K562 (cell line): ENCODE measurements around the gene ISLR2. TPM values are rescaled to one million over a fixed set of nuclear protein-coding genes. Genes with fewer than 3 reads are reported as not detected.

Source experiments
- ATAC-seq: fragments of 200-7000 bp; cut with Tn5 transposase; 3 replicates; pipeline ENCODE4 v1.9.1; 2020; ENCODE audit warnings: moderate library complexity
- BruUV-seq: library from RNA; stranded (reverse); fragments of 400-500 nt; replicated peaks from 2 replicates; lab custom pipeline; 2021; lab: Mats Ljungman, UMichigan
- CTCF ChIA-PET: fragments of 300-600 bp; formaldehyde crosslinking; extraction: SDS; loops from one replicate; lab custom pipeline; 2021; ENCODE audit warnings: low intra/inter-chr PET ratio; lab: Yijun Ruan, JAX
- POLR2A ChIA-PET: fragments of 300-600, 350-650 bp; sonication (Branson Sonifier 250); formaldehyde crosslinking; extraction: SDS; loops from one replicate; lab custom pipeline; 2021; ENCODE audit warnings: antibody characterized with exemption, inconsistent platforms; lab: Yijun Ruan, JAX
- DNase-seq, 4 experiments: peaks; one replicate each; pipeline versions ENCODE4 v3.0.0 to v3.0.0-alpha.2; 2011 to 2018; ENCODE audit warnings: low spot score in 3 of 4, mixed read lengths in 3 of 4; ENCODE audit errors: extremely low read depth in 1 of 4
- FAIRE-seq: peaks from 2 replicates; lab custom pipeline; 2011; peaks lifted over from hg19 to GRCh38; lab: Jason Lieb, UNC
- H2AFZ ChIP-seq: 2 replicates; pipeline ENCODE4 v1.6.0; 2011; ENCODE audit warnings: low read depth, low read length, control low read depth, inconsistent platforms
- H3K27ac ChIP-seq: fragments of 200-600 bp; 3 replicates; pipeline ENCODE4 v1.8.0; 2011; ENCODE audit warnings: low read depth, mild to moderate bottlenecking, control low read depth, inconsistent platforms, low read length, moderate library complexity, mixed read lengths; ENCODE audit errors: extremely low read depth
- H3K27me3 ChIP-seq, 2 experiments: fragments of 300-600 bp in 1 of 2; 2 replicates in 1 of 2; 3 replicates in 1 of 2; pipeline versions ENCODE4 v1.6.0 to v1.8.0; 2011; ENCODE audit warnings: inconsistent platforms in 2 of 2, low read length in 2 of 2, mild to moderate bottlenecking in 1 of 2, mixed read lengths in 1 of 2, moderate library complexity in 1 of 2; ENCODE audit not compliant: control insufficient read depth in 2 of 2, insufficient read depth in 2 of 2
- H3K36me3 ChIP-seq: fragments of 300-600 bp; 3 replicates; pipeline ENCODE4 v1.8.0; 2011; ENCODE audit warnings: mild to moderate bottlenecking, low read length, inconsistent platforms; ENCODE audit not compliant: control insufficient read depth, insufficient read depth
- H3K4me1 ChIP-seq, 2 experiments: fragments of 200-600 bp in 1 of 2; replicated peaks in 1 of 2; 2 replicates in 1 of 2; 3 replicates in 1 of 2; pipeline versions ENCODE4 v1.5.1 to v1.8.0; 2011; ENCODE audit warnings: inconsistent platforms in 2 of 2, low read length in 2 of 2, mild to moderate bottlenecking in 1 of 2, mixed read lengths in 1 of 2, moderate library complexity in 1 of 2; ENCODE audit not compliant: control insufficient read depth in 2 of 2, insufficient read depth in 2 of 2
- H3K4me2 ChIP-seq: 2 replicates; pipeline ENCODE4 v1.6.1; 2011; ENCODE audit warnings: low read length, control low read depth, inconsistent platforms, mixed read lengths; ENCODE audit not compliant: insufficient read depth
- H3K4me3 ChIP-seq: fragments of 200-600 bp; sonication (generic), shearing (Covaris generic); 2 replicates; pipeline ENCODE4 v1.5.1; 2016; ENCODE audit warnings: control low read depth, inconsistent platforms
- H3K79me2 ChIP-seq: fragments of 200-600 bp; 3 replicates; pipeline ENCODE4 v1.8.0; 2011; ENCODE audit warnings: low read length, inconsistent platforms; ENCODE audit not compliant: control insufficient read depth, insufficient read depth
- H3K9ac ChIP-seq, 2 experiments: 2 replicates each; pipeline versions ENCODE4 v1.6.0 to v1.6.1; 2011; ENCODE audit warnings: low read depth in 2 of 2, low read length in 2 of 2, control low read depth in 1 of 2, inconsistent platforms in 1 of 2, mild to moderate bottlenecking in 1 of 2, mixed read lengths in 1 of 2; ENCODE audit not compliant: insufficient read depth in 1 of 2
- H3K9me1 ChIP-seq: one replicate; pipeline ENCODE4 v1.6.0; 2011; ENCODE audit warnings: inconsistent platforms, mild to moderate bottlenecking, low read length, moderate library complexity; ENCODE audit not compliant: control insufficient read depth, insufficient read depth
- H3K9me3 ChIP-seq: replicated peaks from 2 replicates; pipeline ENCODE4 v1.5.1; 2011; ENCODE audit warnings: low read depth, low read length, inconsistent platforms; ENCODE audit not compliant: control insufficient read depth, insufficient read depth
- H4K20me1 ChIP-seq: replicated peaks from 2 replicates; pipeline ENCODE4 v1.6.1; 2011; ENCODE audit warnings: low read length, inconsistent platforms, mixed read lengths; ENCODE audit not compliant: control insufficient read depth, insufficient read depth
- GABPB1 ChIP-seq: sonication (generic); formaldehyde crosslinking; IDR thresholded peaks from 2 replicates; pipeline ENCODE4 v1.8.0; 2022; ENCODE audit warnings: mild to moderate bottlenecking, missing genetic modification reagents
- HDAC8 ChIP-seq: fragments of 450-650 bp; IDR thresholded peaks from 2 replicates; pipeline ENCODE4 v1.6.1; 2016; ENCODE audit warnings: mild to moderate bottlenecking, missing genetic modification characterization, moderate library complexity, missing compliant biosample characterization
- SRSF1 ChIP-seq: fragments of 200-400 bp; formaldehyde crosslinking; IDR thresholded peaks from 2 replicates; pipeline ENCODE4 v1.6.1; 2017; ENCODE audit warnings: mild to moderate bottlenecking, low read depth, low read length, moderate library complexity
- ZBTB8A ChIP-seq: fragments of 450-650 bp; IDR thresholded peaks from 2 replicates; pipeline ENCODE4 v1.6.1; 2018; ENCODE audit warnings: mild to moderate bottlenecking, moderate library complexity; ENCODE audit not compliant: partially characterized antibody
- ZNF75A ChIP-seq: fragments of 450-650 bp; formaldehyde crosslinking; IDR thresholded peaks from 2 replicates; pipeline ENCODE4 v1.4.0; 2020; ENCODE audit warnings: mild to moderate bottlenecking
- WGBS: fragments of 100-300 bp; shearing (Covaris generic); methylation state at CpG from one replicate; pipeline ENCODE4 v1.1.6; 2016; ENCODE audit warnings: low coverage, mixed read lengths; ENCODE audit not compliant: insufficient coverage; ENCODE audit errors: missing lambda C conversion rate; 5-methylcytosine and 5-hydroxymethylcytosine counted together
- in situ Hi-C: fragments of 300-500 bp; cut with MboI; formaldehyde crosslinking; loops from 4 replicates; pipeline ENCODE4 v1.15.0; 2018; ENCODE audit warnings: inconsistent platforms, mixed read lengths
- intact Hi-C: fragments of 100-400 bp; cut with micrococcal nuclease; formaldehyde crosslinking; loops from 2 replicates; pipeline ENCODE4 v1.14.2; 2022
- polyA plus RNA-seq, 8 experiments: library from polyadenylated mRNA; depleted of rRNA in 4 of 8; stranded (reverse) in 5 of 8; unstranded in 3 of 8; fragments of >200 nt; fragmentation: Nextera tagmentation in 2 of 8; fragmentation: Illumina TruSeq in 1 of 8; extraction: Ambion mirVana in 2 of 8; extraction: Trizol in 1 of 8; gene quantifications; 2 replicates each; pipeline versions ENCODE4 v1.2.1 to v1.2.3, GENCODE V29; 2011 to 2014; ENCODE audit warnings: inconsistent platforms in 1 of 8, missing spikeins in 1 of 8
- total RNA-seq, 7 experiments: library from RNA; depleted of rRNA in 6 of 7; stranded (reverse); fragments of >200 nt in 6 of 7; fragmentation: Illumina TruSeq in 2 of 7; extraction: Trizol in 2 of 7; gene quantifications; 2 replicates each; pipeline versions ENCODE4 v1.2.1 to v1.2.3, GENCODE V29; 2011 to 2021; ENCODE audit warnings: low replicate concordance in 1 of 7
- TF ChIP-seq, protein P1 (sequence below): fragments of 250-450 bp; sonication (Bioruptor Pico); IDR thresholded peaks from 2 replicates; pipeline ENCODE4 v1.8.0; 2021; ENCODE audit warnings: moderate library complexity, mild to moderate bottlenecking, inconsistent platforms

ISLR2 gene
- total and polyA plus RNA-seq, 9 of the 15 experiments (the other 6 are each of a cell fraction or from before 2014, with no cell fraction given), result not detected

DNA sequence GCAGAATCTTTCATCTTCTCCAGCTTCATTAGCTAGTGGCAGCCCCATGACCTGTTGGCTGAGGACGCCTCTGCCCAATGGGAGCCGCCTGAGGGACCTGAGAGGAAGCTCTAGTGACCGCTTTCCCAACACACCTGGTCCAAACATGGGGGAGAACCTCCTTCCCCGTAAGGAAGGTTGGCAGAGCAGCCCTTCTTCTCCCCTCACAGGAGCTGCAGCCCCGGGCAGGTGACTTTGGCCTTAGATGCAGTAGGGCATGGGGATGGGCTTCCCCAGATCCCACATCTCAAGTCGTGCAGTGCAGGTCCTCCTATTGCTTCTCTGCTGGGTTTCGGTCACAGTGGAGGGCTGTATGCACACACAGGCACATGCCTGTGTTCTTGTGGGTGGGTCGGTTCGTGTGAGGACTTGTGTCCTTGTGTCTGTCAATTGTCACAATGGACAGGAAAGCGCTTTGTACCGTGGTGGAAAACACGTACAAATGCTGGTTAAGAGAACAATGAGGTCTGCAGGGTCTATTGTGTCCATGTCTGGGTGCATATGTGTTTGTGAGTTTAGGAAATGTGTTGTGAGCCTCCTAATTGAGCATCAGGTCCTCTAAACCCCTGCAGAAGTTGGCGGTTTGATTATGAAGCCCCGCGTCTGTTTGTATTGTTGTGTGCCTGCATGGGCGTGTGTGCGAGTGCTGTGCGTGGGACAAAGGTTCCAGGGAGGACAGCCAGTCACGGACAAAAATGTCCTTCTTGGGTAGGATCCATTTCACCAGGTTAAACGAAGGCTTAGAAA, 1.4 kb downstream of the ISLR2 start (continued):
- no peak for TF ChIP-seq GABPB1 (CRISPR knock-in tag)
- TF ChIP-seq, protein P1, sequence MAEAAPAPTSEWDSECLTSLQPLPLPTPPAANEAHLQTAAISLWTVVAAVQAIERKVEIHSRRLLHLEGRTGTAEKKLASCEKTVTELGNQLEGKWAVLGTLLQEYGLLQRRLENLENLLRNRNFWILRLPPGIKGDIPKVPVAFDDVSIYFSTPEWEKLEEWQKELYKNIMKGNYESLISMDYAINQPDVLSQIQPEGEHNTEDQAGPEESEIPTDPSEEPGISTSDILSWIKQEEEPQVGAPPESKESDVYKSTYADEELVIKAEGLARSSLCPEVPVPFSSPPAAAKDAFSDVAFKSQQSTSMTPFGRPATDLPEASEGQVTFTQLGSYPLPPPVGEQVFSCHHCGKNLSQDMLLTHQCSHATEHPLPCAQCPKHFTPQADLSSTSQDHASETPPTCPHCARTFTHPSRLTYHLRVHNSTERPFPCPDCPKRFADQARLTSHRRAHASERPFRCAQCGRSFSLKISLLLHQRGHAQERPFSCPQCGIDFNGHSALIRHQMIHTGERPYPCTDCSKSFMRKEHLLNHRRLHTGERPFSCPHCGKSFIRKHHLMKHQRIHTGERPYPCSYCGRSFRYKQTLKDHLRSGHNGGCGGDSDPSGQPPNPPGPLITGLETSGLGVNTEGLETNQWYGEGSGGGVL (CRISPR knock-in tag), result no peak
- no peak for TF ChIP-seq ZBTB8A

DNA sequence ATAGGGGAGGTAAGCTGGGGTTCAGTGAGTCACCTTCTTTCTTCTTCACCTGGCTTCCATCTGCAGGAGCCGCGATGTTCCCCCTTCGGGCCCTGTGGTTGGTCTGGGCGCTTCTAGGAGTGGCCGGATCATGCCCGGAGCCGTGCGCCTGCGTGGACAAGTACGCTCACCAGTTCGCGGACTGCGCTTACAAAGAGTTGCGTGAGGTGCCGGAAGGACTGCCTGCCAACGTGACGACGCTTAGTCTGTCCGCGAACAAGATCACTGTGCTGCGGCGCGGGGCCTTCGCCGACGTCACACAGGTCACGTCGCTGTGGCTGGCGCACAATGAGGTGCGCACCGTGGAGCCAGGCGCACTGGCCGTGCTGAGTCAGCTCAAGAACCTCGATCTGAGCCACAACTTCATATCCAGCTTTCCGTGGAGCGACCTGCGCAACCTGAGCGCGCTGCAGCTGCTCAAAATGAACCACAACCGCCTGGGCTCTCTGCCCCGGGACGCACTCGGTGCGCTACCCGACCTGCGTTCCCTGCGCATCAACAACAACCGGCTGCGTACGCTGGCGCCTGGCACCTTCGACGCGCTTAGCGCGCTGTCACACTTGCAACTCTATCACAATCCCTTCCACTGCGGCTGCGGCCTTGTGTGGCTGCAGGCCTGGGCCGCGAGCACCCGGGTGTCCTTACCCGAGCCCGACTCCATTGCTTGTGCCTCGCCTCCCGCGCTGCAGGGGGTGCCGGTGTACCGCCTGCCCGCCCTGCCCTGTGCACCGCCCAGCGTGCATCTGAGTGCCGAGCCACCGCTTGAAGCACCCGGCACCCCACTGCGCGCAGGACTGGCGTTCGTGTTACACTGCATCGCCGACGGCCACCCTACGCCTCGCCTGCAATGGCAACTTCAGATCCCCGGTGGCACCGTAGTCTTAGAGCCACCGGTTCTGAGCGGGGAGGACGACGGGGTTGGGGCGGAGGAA, 2.6 kb downstream of the ISLR2 start:
- CTCF ChIA-PET, result no interaction called here
- no peak overlapping the region for H3K4me2 ChIP-seq
- no peak overlapping the region for H3K27ac ChIP-seq
- no peaks in the 10 kb centered on the region; the same call in 1 of the 2 replicates for H4K20me1 ChIP-seq
- no TSS peak for BruUV-seq
- intact Hi-C loops, result no loop called here
- H3K27me3 ChIP-seq, result peaks cover 51 to 64% of the 10 kb centered on the region in 2 experiments
- no peaks in the 10 kb centered on the region for H3K9me1 ChIP-seq
- no peak overlapping the region for H3K9ac ChIP-seq
- DNase-seq (no peak), FAIRE-seq (no peak), ATAC-seq (no peak)
- POLR2A ChIA-PET, result no interaction called here
- no peaks in the 10 kb centered on the region for H3K79me2 ChIP-seq
- H3K4me1 ChIP-seq, result peaks cover 0 to 25% of the 10 kb centered on the region in 2 experiments; a peak in 2 of 5 replicates
- H2AFZ ChIP-seq, result no peak overlapping the region
- 62% methylated on average over 70 of the region's 90 CpGs for WGBS
- TF ChIP-seq SRSF1, result no peak
- TF ChIP-seq ZNF75A (CRISPR knock-in tag), result no peak
- TF ChIP-seq HDAC8, result no peak
- H3K4me3 ChIP-seq, result no peak overlapping the region
- H3K9me3 ChIP-seq, result no peaks in the 10 kb centered on the region
- H3K36me3 ChIP-seq, result no peaks in the 10 kb centered on the region
- in situ Hi-C loops, result loop anchor here (25.0 kb wide), 1 partner anchor 1154 kb away; the partner anchor contains the start of gene GOLGA6D
